NCI-H1436 treated with DMSO at 0.1 percent for 48 hours (cell line): Measurements from ENCODE around the gene TLE5.
A peak's percentile ranks its signal among the peaks of the same experiment; 100 is the strongest.
"Not testable (repeated sequence)": the region's sequence is repeated elsewhere in the genome, so short reads cannot be mapped to it uniquely, and the experiment has no call there.

Experiments
- DNase-seq: peaks from one replicate; lab custom pipeline; 2025; lab: John Stamatoyannopoulos, UW

Gene TLE5

DNA sequence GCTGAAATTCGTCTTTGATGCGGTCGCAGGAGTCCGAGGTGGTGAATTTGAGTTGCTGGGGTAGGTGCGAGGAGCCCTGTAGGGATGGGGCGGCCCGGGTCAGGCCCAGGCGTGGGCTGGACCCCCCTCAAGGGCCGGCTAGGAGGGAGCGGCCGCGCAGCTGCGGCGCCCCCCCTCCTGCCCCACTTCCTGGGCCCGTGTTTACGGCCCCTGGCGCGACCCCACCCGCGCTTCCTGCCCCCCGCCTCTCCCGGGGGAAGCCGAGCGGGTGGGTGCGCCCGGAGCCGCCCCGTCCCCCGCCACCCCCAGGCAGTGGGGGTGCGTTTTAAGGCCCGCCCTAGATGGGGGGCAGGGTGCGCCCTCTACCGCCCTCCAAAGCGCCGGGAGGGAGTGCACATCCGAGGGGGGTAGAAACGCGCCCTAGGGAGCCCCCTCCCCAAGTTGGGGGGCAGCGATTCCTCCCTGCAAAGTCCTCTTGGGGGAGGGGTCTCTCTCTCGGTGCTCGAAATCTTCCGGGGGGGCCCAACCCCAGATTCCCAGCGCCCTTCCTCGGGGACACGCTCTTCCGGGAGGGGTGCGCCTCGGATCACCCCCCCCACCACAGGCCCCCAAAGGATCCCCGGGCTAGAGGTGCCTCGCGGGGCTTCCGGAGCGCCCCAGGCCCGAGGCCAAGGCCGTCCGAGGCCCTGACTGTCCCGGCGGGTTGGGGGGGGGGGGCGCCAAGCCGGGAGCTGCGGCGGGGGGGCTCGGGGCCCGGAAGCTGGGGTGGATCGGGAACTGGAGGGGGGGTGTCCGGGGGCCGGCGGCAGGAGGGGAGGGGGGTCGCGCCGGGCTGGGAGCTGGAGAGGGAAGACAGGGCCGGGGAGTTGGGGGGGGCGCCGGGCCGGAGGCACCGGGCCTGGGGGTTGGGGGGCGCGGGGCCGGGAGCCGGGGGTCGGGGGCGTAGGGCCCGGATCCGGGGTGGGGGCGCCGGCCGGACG, 823 bp downstream of the TLE5 start:
- DNase-seq = no peak

DNA sequence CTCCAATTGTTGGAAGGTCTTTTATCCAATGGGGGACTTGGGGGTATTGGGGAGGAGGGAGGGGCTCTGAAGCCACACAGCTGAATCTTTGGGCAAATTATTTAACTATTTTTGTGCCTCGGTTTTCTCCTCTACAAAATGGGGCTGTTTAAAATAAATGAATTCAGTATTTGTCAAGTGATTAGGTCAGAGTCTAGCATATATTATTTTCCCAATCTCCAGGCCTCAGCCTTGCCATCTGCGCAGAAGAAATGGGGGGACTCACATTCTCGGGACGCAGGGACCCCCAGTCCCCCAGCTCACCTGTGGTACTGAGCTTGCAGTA, 1.5 kb downstream of the TLE5 start:
- no peak for DNase-seq

DNA sequence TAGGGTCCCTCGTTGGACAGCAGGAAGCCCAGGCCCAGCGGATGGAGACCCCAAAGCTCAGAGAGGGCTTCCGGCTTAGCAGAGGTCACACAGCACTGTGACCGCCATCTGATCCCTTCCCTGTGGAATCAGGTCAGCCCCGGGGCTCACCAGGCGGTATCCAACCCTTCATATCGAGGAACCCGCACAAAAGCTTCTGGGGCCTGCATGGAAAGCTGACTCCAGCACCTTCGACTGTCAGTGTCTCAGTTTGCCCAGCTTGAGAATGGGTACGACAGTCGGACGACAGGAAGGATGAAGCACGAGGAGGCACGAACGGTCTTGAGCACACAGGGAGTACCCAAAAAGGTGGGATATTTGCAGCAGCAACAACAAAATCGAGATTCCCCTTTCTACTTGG, 2.6 kb downstream of the TLE5 start:
- no peak for DNase-seq

DNA sequence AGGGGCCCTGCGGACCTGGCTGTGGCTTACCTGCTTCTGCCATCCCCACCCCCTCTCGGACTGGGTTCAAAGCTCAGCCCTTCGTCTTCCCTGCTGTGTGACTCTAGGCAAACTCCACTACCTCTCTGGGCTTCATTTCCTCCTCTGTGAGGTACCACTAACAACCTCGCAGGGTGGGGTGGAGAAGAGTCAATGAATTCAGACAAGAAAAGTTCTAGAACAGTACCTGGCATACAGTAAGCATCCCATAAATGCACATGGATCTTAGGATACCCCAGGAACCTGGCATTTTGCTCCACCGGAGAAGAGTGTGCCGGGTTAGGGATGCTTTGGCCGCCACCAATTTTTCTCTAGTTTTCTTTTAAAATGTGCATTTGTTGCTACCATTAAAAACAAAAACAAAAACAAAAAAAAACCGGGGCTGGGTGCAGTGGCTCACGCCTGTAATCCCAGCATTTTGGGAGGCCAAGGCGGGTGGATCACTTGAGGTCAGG, 3.4 kb downstream of the TLE5 start:
- no peak for DNase-seq

DNA sequence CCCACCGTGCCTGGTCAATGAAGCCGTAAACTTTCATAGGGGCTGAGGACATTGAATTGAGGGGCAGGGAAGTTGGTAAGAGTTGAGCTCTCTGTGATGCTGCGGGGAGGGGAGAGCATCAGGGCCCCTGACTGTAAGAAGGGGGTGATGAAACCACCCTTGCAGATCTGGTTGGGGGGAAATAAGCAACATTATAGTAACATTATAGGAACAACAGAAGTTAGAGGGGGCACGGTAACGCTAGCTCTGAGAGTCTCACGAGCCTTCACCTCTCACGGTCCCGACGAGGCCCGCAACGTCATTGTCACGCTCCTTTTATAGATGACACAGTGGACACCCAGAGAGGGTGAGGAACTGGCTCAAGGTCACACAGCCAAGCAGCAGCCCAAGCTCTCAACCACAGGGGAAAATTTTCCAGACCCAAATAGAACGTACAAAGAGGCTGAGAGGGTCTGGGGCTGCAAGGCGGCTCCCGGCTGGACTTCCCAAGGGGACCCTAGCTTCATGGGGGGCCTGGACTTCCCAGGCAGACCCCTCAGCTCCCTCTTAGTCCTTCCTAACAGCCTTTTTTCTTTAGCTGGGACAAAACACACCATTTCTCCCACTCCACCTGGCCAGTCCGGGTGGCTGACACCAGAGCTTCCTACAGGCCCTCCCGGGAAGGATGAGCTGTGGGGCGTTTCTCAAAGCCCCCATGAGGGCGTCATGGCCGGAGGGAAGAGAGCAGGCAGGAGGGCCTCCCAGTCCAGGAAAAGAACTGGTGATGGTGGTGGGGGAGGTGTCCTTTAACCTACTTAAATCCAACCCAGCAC, 4.1 kb downstream of the TLE5 start:
- no peak for DNase-seq

DNA sequence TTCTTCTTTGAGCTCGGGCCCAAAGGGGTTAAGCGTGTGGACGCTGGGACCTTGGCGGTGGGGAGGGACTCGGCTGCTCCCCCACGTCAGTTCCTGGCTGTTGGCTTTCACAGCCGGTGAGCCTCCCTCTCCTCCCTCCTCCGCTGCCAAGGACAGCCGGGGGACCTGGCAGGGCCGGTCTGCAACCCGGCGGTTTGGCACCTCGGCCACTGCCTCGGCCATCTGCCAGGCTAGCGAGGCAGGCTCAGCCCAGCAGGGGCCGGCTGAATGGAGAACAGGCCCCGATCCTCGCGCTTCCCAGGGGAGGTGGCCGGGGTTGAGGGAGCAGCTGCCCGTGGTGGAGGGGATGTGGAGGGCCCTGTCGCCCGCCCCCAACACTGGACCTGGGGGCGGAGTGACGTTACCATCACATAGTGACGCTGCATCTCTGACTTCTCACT, 5.0 kb downstream of the TLE5 start:
- DNase-seq = no peak

DNA sequence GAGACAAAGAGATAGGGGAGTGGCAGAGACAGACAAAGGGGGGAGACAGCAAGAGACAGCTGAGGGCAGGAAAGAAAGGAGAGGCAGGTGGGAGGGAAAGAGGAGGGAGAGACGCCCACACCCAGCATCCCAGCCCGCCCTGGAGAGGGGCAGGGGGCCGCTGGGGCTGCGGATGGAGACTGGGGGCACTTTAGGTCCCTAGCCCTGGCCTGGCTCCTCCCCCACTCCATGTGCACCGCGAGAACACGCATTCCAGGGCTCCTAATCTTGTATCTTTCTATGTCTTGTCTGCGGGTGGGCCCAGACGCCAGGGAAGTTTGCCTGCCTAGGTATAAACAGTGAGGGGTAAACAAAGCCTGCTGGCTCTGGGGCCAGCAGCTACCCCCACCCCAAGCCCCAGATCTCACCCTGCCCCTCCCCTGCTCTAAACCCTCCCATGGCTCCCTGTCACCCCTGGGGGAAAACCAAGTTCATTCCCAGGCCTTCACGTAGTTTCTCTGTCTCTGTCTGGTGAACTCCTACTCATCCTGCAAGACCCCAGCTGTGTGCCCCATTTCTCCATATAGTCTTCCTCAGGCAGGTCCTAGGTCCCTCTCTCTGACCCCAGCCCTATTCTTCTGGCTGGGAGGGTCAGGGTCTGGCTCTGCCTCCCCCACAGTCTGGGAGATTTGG, 5.7 kb downstream of the TLE5 start:
- DNase-seq = no peak

DNA sequence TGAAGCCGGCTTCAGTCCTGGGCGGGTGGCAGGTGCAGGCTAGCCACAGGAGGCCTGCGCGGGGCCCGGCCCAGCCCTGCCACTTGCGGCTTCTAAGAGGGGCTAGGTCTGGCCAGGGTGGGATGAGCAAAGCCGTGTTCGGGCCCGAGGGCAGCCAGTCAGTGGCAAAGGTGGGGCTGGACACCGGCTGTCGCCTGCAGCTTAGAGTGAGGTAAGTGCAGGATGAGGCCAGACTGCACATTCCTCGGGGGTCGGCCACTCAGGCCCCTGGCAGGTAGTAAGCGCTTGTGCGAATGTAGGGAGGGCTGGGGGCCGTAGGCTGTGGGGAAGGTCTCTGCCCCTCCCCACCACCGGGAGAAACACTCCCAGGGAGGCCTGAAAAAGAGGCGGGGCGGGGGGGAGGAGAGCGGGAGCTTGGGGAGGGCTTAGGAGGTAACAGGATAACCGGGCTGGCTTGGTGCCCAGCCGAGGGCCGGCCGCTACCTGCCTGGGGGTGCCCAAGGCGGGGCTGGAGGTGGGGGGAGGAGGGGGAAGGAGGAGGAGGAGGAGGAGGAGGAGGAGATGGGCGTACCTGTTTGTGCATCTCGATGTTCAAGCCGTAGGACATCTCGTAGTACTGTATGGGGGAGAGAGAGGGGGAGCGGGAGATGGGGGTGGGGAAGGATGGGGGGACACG, 6.4 kb downstream of the TLE5 start:
- DNase-seq = peak; percentile 84

DNA sequence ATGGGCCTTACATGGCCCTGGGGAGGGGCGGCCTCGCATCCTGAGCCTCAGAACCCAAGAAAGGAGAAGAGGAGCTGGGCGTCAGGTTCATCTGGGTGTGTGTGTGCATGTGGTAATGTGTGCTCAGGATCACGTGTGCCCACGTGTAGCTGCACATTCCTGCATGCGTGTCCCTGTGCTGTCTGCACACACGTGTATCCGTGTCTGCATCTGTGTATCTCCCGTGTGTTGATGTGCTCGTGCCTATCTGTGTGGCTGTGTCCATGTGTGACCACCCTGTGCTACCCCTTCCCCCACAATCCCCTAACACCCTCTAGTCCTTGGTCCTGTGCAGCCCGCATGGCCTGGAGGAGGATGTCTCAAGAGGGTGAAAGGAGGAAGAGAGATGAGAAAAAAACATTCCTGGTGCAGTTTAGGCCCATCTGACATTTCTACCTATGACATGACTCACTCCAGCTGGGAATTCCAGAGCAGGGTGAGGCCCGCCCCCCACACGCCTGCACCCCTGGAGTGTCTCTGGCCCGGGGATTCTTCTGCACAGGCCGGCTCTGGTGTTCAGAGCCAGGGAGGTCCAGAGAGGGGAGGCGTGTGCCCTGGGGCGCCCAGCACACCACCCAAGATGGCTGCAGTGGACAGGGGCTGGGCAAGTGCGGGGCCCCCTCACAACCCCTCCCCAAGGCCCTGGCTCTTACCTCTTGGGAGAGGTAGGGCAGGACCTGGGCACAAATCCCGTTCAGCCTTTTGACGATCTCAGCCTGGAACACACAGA, 7.1 kb downstream of the TLE5 start:
- DNase-seq = no peak

DNA sequence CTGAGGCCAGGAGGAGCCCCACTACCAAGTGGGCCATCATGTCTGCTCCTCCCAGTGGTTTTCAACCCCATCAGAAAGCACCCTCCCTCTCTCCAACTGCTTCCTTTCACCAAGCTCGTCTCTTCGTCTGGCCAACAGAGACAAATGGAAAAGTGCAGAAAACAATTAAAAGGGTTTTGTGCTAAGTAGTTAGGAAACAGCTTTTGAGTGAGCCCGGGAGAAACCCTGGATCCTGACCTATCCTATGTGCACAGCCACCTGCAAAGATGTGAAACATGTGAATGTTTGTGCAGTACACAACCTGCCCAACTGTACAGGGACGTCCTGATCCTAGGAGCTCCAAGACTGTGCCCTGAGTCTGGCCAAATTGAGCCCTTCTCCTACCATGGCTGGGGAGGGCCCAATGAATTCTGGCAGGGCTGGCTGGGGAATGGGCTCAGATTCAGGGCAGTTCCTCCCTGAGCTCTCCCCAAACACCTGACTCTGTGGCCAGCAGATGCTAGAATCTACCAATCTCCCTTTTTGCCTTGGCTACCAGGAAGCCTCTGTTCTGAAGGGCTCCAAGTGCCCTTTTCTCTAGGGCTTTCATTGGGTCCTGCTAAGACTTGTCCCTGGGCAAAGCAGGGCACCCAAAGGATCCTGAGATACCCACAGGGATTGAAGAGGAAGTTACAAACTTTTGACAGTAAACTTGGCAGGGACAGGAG, 7.9 kb downstream of the TLE5 start:
- no peak for DNase-seq

DNA sequence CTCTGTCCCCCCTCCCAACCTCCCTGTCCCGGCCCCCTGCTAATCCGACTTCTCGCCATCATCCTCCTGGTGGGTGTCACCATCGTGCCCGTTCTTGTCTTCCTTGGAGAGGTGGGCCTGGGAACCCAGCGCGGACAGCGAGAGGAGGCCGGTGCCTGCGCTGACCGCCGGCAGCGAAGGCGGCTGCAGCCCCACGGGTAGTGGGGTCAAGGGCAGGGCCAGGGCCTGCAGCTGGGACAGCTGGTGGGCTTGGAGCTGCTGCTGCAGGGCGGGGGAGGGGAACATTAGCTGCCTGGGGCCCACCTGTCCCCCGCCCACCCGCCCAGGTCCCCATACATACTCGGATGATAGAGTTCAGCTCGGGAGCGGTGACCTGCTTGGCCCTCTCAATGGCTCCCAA, 8.5 kb downstream of the TLE5 start:
- no peak for DNase-seq

DNA sequence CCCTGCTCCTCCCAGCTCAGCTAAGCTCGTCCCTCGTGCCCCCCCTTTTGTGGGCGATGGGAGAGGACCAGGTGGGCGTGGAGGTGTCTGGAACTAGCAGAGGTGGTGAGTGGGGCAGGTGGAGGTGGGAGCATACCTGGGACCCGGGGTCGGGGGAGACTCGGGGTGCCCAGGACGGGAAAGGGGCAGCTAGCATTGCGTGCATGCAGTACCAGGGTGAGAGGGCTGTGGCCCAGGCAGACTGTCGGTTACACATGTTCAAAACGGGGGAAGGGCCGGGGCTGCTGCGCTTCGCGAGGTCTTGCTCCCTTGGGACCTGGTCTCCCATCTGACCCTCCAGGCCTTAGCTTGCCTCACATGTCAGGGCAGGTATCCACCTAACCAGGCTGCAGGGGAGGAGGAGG, 9.1 kb downstream of the TLE5 start:
- DNase-seq = no peak

DNA sequence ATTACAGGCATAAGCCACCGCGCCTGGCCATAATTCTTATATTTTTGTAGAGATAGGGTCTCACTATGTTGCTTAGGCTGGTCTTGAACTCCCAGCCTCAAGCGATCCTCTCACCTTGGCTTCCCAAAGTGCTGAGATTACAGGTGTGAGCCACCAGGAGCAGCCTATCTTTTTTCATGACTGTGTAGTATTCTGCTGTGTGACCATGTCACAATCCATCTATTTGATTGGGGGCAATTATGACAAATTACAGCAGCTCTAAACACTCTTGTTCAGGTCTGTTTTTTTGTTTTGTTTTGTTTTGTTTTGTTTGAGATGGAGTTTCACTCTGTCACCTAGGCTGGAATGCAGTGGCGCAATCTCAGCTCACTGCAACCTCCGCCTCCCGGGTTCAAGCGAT, 12.3 kb downstream of the TLE5 start:
- not testable (repeated sequence) for DNase-seq

DNA sequence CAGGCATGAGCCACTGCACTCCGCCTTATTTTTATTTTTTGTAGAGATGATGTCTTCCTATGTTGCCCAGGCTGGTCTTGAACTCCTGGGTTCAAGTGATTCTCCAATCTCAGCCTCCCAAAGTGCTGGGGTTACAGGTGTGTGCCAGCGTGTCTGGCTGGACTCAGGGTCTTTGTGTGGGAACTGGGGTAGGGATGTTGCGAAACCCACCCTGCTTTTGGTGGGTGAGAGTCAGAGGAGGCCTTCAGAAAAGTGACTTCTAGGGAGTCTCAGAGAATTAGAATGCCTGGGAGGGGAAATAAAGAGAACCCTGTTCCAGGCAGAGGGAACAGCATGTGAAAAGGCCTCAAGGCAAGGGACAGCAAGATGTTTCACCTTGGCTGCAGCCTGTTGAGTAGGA, 13.2 kb downstream of the TLE5 start:
- DNase-seq = no peak

DNA sequence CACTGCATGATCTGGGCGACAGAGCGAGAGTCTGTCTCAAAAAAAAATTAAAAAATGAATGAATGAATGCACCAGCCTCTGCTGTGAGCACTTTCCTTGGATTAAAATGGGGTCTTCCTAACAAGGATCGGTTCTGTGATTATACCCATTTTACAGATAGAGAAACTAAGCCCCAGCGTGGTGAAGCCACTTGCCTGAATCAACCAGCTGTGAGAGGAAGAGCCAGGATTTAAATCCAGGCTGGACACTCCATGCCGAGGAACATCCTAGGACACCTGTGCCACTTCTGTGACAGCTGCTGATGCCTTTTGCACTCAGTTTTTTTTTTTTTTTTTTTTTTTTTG, 14.1 kb downstream of the TLE5 start:
- no peak for DNase-seq

DNA sequence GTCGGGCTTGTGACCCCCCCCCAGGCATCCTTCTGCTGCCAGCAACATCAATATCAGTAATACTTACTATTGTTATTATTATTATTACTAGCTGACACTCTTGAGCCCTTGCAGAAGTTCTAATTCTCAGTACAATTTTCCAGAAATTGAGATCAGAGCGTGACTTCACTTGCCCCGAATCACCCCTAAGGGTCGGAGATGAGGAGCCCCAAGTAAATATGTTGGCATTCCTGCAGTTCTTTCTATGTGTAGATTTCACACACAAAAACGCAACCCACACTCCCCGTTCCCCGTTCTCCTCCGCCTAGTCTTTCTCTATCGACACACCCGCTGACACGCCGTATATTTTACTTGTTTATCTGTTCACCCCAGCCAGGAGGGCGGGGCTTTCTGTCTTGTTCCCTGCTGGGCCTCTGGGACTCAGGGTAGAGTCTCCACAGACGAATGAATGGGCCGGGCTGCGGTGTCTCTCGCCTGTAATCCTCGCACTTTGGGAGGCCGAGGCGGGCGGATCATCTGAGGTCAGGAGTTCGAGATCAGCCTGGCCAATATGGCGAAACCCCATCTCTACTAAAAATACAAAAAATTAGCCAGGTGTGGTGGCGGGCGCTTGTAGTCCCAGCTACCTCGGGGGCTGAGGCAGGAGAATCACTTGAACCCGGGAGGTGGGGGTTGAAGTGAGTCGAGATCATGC, 14.7 kb downstream of the TLE5 start:
- DNase-seq = peak; percentile 80

DNA sequence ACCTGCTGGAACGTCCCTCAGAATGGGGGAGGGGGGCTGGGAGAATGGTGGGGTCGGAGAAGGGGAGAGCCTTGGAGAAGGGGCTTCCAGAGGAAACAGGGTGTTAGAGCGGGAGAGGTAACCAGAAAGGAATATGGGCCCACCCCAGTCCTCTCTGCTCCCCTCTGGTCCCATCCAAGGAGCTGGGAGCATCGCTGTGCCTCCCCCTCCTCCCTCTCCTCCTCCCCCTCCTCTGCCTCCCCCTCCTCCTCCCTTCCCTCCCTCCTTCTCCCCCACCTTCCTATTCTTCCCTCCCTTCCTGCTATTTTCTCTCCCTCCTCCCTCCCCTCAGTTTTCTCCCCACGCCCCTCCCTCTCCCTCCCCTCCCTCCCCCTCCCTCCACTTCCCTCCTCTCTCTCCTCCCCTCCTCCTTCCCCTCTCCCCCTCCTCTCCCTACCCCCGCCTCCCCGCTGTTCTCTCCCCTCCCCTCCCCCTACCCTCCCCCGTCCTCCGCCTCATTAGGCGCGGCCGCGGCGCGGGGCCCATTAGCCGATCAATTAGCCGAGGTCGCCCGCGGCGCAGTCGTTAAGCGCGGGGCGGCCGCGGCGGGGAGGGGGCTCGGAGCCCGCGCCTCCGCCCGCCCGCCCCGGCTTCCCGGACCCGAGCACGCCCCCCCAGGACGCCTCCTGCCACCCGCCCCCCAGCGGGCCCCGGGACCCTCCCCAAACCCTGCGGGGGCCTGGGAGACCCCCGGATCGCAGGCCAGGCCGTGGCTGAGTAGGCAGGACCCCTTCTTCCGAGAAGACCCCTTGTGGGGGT, 15.4 kb downstream of the TLE5 start:
- DNase-seq = no peak

DNA sequence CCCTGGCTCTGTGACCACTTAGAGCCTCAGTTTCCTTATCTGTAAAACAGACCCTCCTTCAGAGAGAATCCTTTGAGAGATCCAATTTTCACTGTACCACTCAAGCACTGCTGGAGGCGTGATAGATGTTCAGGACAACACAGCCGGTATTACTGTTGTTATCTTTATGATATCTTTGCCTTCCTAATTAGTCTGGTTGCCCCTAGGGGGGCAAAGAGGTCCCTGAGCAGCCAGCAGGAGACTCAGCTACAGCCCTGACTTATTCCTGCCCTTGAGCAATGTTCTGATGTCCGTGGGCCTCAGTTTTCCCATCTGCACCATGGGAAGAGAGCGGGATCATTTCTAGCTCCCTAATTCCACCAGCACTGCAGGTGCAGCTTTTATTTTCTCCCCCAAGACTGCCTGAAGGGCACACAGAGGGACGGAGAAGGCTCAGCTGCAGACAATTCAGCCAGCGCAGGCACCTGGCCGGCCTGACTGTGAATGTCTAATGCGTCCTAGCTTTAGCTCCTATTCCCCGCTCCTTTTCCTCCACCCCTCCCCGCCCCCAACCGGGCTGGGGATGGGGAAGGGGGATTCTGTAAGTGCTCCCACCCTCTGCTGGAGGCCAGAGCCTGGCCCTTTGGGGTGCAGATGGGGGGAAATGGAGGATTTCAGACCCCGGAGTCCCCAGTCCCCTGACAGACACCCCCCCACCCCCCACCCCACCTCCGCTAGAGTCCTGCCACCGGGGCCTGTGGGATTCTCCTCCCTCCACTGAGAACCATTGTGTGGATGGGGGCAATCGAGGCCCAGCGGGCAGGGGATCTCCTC, 16.2 kb downstream of the TLE5 start:
- DNase-seq = no peak
